Loucy (cell line): ENCODE measurements around the gene SPATA20.

ENCODE experiments used
- CTCF ChIP-seq: fragments of 200-600 bp; sonication (generic); conservative IDR thresholded peaks from 2 replicates; pipeline ENCODE4 v1.5.1; 2014; ENCODE audit warnings: mild to moderate bottlenecking, antibody characterized with exemption, low read length
- EZH2phosphoT487 ChIP-seq: fragments of 200-600 bp; IDR thresholded peaks from 2 replicates; pipeline ENCODE4 v1.6.1; 2018; ENCODE audit warnings: antibody characterized with exemption, mild to moderate bottlenecking, moderate library complexity, borderline replicate concordance

DNA sequence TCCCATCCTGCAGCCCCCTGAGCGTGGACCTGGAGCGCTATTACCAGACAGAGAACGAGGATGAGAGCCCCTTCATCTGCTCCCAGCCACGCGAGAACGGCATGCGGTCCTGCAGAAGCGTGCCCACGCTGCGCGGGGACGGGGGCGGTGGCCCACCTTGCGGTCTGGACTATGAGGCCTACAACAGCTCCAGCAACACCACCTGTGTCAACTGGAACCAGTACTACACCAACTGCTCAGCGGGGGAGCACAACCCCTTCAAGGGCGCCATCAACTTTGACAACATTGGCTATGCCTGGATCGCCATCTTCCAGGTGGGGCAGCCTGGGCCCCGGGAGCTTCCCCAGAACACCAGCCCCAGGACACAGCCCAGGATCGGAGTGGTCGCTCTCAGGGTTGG is 25.6 kb downstream of the SPATA20 start:
- TF ChIP-seq CTCF, result no peak
- TF ChIP-seq EZH2phosphoT487, result no peak
